NCI-H187 treated with DMSO at 0.1 percent for 48 hours (cell line): ENCODE results near the gene CRYBG3.
"Not testable (repeated sequence)": the region's sequence is repeated elsewhere in the genome, so short reads cannot be mapped to it uniquely, and the experiment has no call there.

Experiments
- DNase-seq: peaks from one replicate; lab custom pipeline; 2025; lab: John Stamatoyannopoulos, UW

The CRYBG3 gene

GRCh38 chr3:97821774-97822358 lies at the start of gene CRYBG3:
Gene CRYBG3, plus strand, starts transcription at chr3:97822011. Its CDS starts 196 bp downstream, at chr3:97822207.
- no peak for DNase-seq

- no peak for DNase-seq
Measured at GRCh38 chr3:97772926-97773325, 48.9 kb upstream of the CRYBG3 start.

GRCh38 chr3:97778152-97778551 lies 43.7 kb upstream of the CRYBG3 start:
- no peak for DNase-seq

- DNase-seq = no peak
Measured at GRCh38 chr3:97793420-97794019, 28.3 kb upstream of the CRYBG3 start.

GRCh38 chr3:97795951-97796350 lies 25.9 kb upstream of the CRYBG3 start:
- no peak for DNase-seq

GRCh38 chr3:97804471-97804870 lies 17.3 kb upstream of the CRYBG3 start:
- no peak for DNase-seq

GRCh38 chr3:97810779-97811390 lies 10.9 kb upstream of the CRYBG3 start:
- no peak for DNase-seq

- DNase-seq = no peak
Measured at GRCh38 chr3:97815149-97815917, 6.5 kb upstream of the CRYBG3 start.

GRCh38 chr3:97816811-97817210 lies 5.0 kb upstream of the CRYBG3 start:
- DNase-seq = no peak

GRCh38 chr3:97817965-97818364 lies 3.8 kb upstream of the CRYBG3 start:
- DNase-seq = peak; percentile 96

GRCh38 chr3:97820780-97821179 lies 1.0 kb upstream of the CRYBG3 start:
- no peak for DNase-seq

GRCh38 chr3:97821287-97821773 lies 481 bp upstream of the CRYBG3 start:
- no peak for DNase-seq

- DNase-seq = no peak
Measured at GRCh38 chr3:97822359-97822775, 556 bp downstream of the CRYBG3 start.

GRCh38 chr3:97823046-97824004 lies 1.5 kb downstream of the CRYBG3 start:
- no peak for DNase-seq

- no peak for DNase-seq
Measured at GRCh38 chr3:97825101-97825500, 3.3 kb downstream of the CRYBG3 start.

GRCh38 chr3:97827741-97828471 lies 6.1 kb downstream of the CRYBG3 start:
- DNase-seq = no peak

GRCh38 chr3:97829198-97829597 lies 7.4 kb downstream of the CRYBG3 start:
- DNase-seq = no peak

GRCh38 chr3:97830638-97831037 lies 8.8 kb downstream of the CRYBG3 start:
- no peak for DNase-seq

GRCh38 chr3:97831140-97831539 lies 9.3 kb downstream of the CRYBG3 start:
- DNase-seq = no peak

- DNase-seq = not testable (repeated sequence)
Measured at GRCh38 chr3:97833184-97833583, 11.4 kb downstream of the CRYBG3 start.

GRCh38 chr3:97835761-97836160 lies 13.9 kb downstream of the CRYBG3 start:
- no peak for DNase-seq
